ENCODE data around the gene IFNA14. TPM values are rescaled to one million over a fixed set of nuclear protein-coding genes. Genes with fewer than 3 reads are reported as not detected.

IFNA14 gene
- polyA plus RNA-seq (2013, experiment 1 of 2): not detected
- polyA plus RNA-seq (2013, experiment 2 of 2): not detected

- H3K4me1 ChIP-seq (ENCODE audit: control insufficient read depth, insufficient read depth, low read length, poor library complexity, severe bottlenecking): no peaks in the 10 kb centered on the region
- no peak within 1 kb of the TSS for H3K27ac ChIP-seq (ENCODE audit: low read depth, low read length, severe bottlenecking)
- 92 to 100% methylated on average over 1 to 2 of the region's 2 CpGs for WGBS, 2 experiments (ENCODE audit: insufficient coverage in 2 of 2)
- no peak within 1 kb of the TSS for H3K4me3 ChIP-seq (ENCODE audit: extremely low read depth, insufficient read depth, low read length, poor library complexity, severe bottlenecking)
- H3K36me3 ChIP-seq (ENCODE audit: control insufficient read depth, insufficient read depth, low read length): no peaks in the 10 kb centered on the region
- H3K9me3 ChIP-seq (ENCODE audit: control insufficient read depth, low read length): no peaks in the 10 kb centered on the region
These were observed at the start of gene IFNA14 for GRCh38 chr9:21239911-21240310. Gene IFNA14 (minus strand): TSS chr9:21240005. CDS start chr9:21239935, 70 bp downstream.

- Histone ChIP-seq H3K27ac (ENCODE audit: low read depth, low read length, severe bottlenecking) (no peak overlapping the region), H3K9me3 (ENCODE audit: control insufficient read depth, low read length) (no peaks in the 10 kb centered on the region), H3K4me1 (ENCODE audit: control insufficient read depth, insufficient read depth, low read length, poor library complexity, severe bottlenecking) (no peaks in the 10 kb centered on the region), H3K36me3 (ENCODE audit: control insufficient read depth, insufficient read depth, low read length) (no peaks in the 10 kb centered on the region), H3K4me3 (ENCODE audit: extremely low read depth, insufficient read depth, low read length, poor library complexity, severe bottlenecking) (no peak overlapping the region)
- 88 to 93% methylated on average over 2 of the region's 3 CpGs for WGBS, 2 experiments (ENCODE audit: insufficient coverage in 2 of 2)
These were observed 47.5 kb upstream of the IFNA14 start for GRCh38 chr9:21287280-21287679.

GRCh38 chr9:21286659-21287058, 46.9 kb upstream of the IFNA14 start:
- H3K4me3 ChIP-seq (ENCODE audit: extremely low read depth, insufficient read depth, low read length, poor library complexity, severe bottlenecking): no peak overlapping the region
- no peak overlapping the region for H3K27ac ChIP-seq (ENCODE audit: low read depth, low read length, severe bottlenecking)
- H3K36me3 ChIP-seq (ENCODE audit: control insufficient read depth, insufficient read depth, low read length): no peaks in the 10 kb centered on the region
- no peaks in the 10 kb centered on the region for H3K9me3 ChIP-seq (ENCODE audit: control insufficient read depth, low read length)
- WGBS, 2 experiments (ENCODE audit: insufficient coverage in 2 of 2): 77% methylated on average over 2 of the region's 5 CpGs; no CpG with 5 or more reads in 1 of the 2 experiments
- no peaks in the 10 kb centered on the region for H3K4me1 ChIP-seq (ENCODE audit: control insufficient read depth, insufficient read depth, low read length, poor library complexity, severe bottlenecking)

- Histone ChIP-seq H3K4me3 (ENCODE audit: extremely low read depth, insufficient read depth, low read length, poor library complexity, severe bottlenecking) (no peak overlapping the region), H3K4me1 (ENCODE audit: control insufficient read depth, insufficient read depth, low read length, poor library complexity, severe bottlenecking) (no peaks in the 10 kb centered on the region), H3K36me3 (ENCODE audit: control insufficient read depth, insufficient read depth, low read length) (no peaks in the 10 kb centered on the region), H3K27ac (ENCODE audit: low read depth, low read length, severe bottlenecking) (no peak overlapping the region), H3K9me3 (ENCODE audit: control insufficient read depth, low read length) (no peaks in the 10 kb centered on the region)
- 82% methylated on average over 3 of the region's 5 CpGs for WGBS, 2 experiments (ENCODE audit: insufficient coverage in 2 of 2)
These were observed 46.3 kb upstream of the IFNA14 start for GRCh38 chr9:21286099-21286498.

- WGBS, 2 experiments (ENCODE audit: insufficient coverage in 2 of 2): 90% methylated on average over 2 of the region's 2 CpGs; no CpG with 5 or more reads in 1 of the 2 experiments
- H3K9me3 ChIP-seq (ENCODE audit: control insufficient read depth, low read length): no peaks in the 10 kb centered on the region
- no peaks in the 10 kb centered on the region for H3K36me3 ChIP-seq (ENCODE audit: control insufficient read depth, insufficient read depth, low read length)
- H3K4me3 ChIP-seq (ENCODE audit: extremely low read depth, insufficient read depth, low read length, poor library complexity, severe bottlenecking): no peak overlapping the region
- no peaks in the 10 kb centered on the region for H3K4me1 ChIP-seq (ENCODE audit: control insufficient read depth, insufficient read depth, low read length, poor library complexity, severe bottlenecking)
- no peak overlapping the region for H3K27ac ChIP-seq (ENCODE audit: low read depth, low read length, severe bottlenecking)
These were observed 41.5 kb upstream of the IFNA14 start for GRCh38 chr9:21281275-21281674.

- Histone ChIP-seq H3K4me1 (ENCODE audit: control insufficient read depth, insufficient read depth, low read length, poor library complexity, severe bottlenecking) (no peaks in the 10 kb centered on the region), H3K36me3 (ENCODE audit: control insufficient read depth, insufficient read depth, low read length) (no peaks in the 10 kb centered on the region), H3K9me3 (ENCODE audit: control insufficient read depth, low read length) (no peaks in the 10 kb centered on the region), H3K27ac (ENCODE audit: low read depth, low read length, severe bottlenecking) (no peak overlapping the region), H3K4me3 (ENCODE audit: extremely low read depth, insufficient read depth, low read length, poor library complexity, severe bottlenecking) (no peak overlapping the region)
- 37 to 40% methylated on average over 1 to 2 of the region's 2 CpGs for WGBS, 2 experiments (ENCODE audit: insufficient coverage in 2 of 2)
These were observed 28.5 kb upstream of the IFNA14 start for GRCh38 chr9:21268347-21268657.

- no peaks in the 10 kb centered on the region for H3K36me3 ChIP-seq (ENCODE audit: control insufficient read depth, insufficient read depth, low read length)
- H3K4me1 ChIP-seq (ENCODE audit: control insufficient read depth, insufficient read depth, low read length, poor library complexity, severe bottlenecking): no peaks in the 10 kb centered on the region
- H3K4me3 ChIP-seq (ENCODE audit: extremely low read depth, insufficient read depth, low read length, poor library complexity, severe bottlenecking): no peak overlapping the region
- no peaks in the 10 kb centered on the region for H3K9me3 ChIP-seq (ENCODE audit: control insufficient read depth, low read length)
- WGBS, 2 experiments (ENCODE audit: insufficient coverage in 2 of 2): 77 to 78% methylated on average over 2 to 3 of the region's 4 CpGs
- H3K27ac ChIP-seq (ENCODE audit: low read depth, low read length, severe bottlenecking): no peak overlapping the region
These were observed 27.9 kb upstream of the IFNA14 start for GRCh38 chr9:21267485-21268346.

GRCh38 chr9:21266733-21267484, 27.1 kb upstream of the IFNA14 start:
- Histone ChIP-seq H3K27ac (ENCODE audit: low read depth, low read length, severe bottlenecking) (no peak overlapping the region), H3K4me3 (ENCODE audit: extremely low read depth, insufficient read depth, low read length, poor library complexity, severe bottlenecking) (no peak overlapping the region), H3K36me3 (ENCODE audit: control insufficient read depth, insufficient read depth, low read length) (no peaks in the 10 kb centered on the region), H3K9me3 (ENCODE audit: control insufficient read depth, low read length) (no peaks in the 10 kb centered on the region), H3K4me1 (ENCODE audit: control insufficient read depth, insufficient read depth, low read length, poor library complexity, severe bottlenecking) (no peaks in the 10 kb centered on the region)
- WGBS, 2 experiments (ENCODE audit: insufficient coverage in 2 of 2): no CpG with 5 or more reads among the region's 3 CpGs

GRCh38 chr9:21265421-21266189, 25.8 kb upstream of the IFNA14 start:
- no peaks in the 10 kb centered on the region for H3K9me3 ChIP-seq (ENCODE audit: control insufficient read depth, low read length)
- H3K4me1 ChIP-seq (ENCODE audit: control insufficient read depth, insufficient read depth, low read length, poor library complexity, severe bottlenecking): no peaks in the 10 kb centered on the region
- H3K27ac ChIP-seq (ENCODE audit: low read depth, low read length, severe bottlenecking): no peak overlapping the region
- no peaks in the 10 kb centered on the region for H3K36me3 ChIP-seq (ENCODE audit: control insufficient read depth, insufficient read depth, low read length)
- no CpG with 5 or more reads among the region's 1 CpG for WGBS, 2 experiments (ENCODE audit: insufficient coverage in 2 of 2)
- H3K4me3 ChIP-seq (ENCODE audit: extremely low read depth, insufficient read depth, low read length, poor library complexity, severe bottlenecking): no peak overlapping the region

- Histone ChIP-seq H3K4me3 (ENCODE audit: extremely low read depth, insufficient read depth, low read length, poor library complexity, severe bottlenecking) (no peak overlapping the region), H3K9me3 (ENCODE audit: control insufficient read depth, low read length) (no peaks in the 10 kb centered on the region), H3K36me3 (ENCODE audit: control insufficient read depth, insufficient read depth, low read length) (no peaks in the 10 kb centered on the region), H3K27ac (ENCODE audit: low read depth, low read length, severe bottlenecking) (no peak overlapping the region), H3K4me1 (ENCODE audit: control insufficient read depth, insufficient read depth, low read length, poor library complexity, severe bottlenecking) (no peaks in the 10 kb centered on the region)
- WGBS, 2 experiments (ENCODE audit: insufficient coverage in 2 of 2): 78 to 91% methylated on average over 4 of the region's 5 CpGs
These were observed 15.9 kb upstream of the IFNA14 start for GRCh38 chr9:21255538-21256212.

Data from mesodermal cell (in vitro differentiated cells).